ENCODE results near the gene RABGAP1L.

DNA sequence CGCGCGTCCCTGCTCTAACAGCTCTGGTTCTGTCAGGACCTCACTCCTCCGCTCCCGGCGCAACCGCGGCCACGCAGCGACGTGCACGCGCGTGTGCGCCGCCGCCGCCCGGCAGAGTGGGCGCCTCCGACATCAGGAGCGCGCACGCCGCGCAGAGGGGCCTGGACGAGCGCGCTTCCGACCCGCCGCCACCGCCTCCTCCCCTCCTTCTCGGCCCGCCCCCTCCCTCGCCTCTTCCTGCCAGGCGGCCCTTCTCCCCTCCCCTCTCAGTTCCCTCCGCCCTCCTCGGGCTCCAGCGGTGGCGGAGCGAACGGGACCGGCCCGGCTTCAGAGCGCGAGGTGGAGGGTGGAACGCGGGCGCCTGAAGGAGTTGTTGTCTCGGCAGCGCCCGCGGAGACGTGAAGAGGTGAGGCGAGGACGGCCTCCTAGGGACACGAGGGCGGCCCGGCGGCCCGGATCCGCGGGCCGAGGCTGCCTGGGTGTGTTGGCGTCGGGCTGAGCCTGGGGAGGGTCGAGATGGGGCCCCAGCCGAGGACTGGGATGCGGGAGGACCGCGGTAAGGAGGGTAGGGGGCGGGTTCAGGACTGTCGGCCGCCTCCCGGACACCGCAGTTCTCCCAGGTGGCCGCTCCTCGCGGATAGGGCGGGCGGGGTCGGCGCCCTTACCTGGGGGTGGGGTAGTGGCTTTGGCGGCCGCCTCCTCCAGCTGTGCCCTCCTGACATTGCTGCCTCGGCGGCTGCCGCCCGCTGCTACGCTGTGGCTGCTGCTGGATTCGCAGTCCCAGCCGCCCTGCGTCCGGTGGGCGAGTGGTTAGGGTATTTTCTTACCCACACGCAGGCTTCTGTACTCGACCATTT, at the start of gene RABGAP1L:
- TF ChIP-seq, protein P1, sequence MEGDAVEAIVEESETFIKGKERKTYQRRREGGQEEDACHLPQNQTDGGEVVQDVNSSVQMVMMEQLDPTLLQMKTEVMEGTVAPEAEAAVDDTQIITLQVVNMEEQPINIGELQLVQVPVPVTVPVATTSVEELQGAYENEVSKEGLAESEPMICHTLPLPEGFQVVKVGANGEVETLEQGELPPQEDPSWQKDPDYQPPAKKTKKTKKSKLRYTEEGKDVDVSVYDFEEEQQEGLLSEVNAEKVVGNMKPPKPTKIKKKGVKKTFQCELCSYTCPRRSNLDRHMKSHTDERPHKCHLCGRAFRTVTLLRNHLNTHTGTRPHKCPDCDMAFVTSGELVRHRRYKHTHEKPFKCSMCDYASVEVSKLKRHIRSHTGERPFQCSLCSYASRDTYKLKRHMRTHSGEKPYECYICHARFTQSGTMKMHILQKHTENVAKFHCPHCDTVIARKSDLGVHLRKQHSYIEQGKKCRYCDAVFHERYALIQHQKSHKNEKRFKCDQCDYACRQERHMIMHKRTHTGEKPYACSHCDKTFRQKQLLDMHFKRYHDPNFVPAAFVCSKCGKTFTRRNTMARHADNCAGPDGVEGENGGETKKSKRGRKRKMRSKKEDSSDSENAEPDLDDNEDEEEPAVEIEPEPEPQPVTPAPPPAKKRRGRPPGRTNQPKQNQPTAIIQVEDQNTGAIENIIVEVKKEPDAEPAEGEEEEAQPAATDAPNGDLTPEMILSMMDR (IDR thresholded peaks at IDR 0.05) = no peak
- peak; percentile 94 to 96 for TF ChIP-seq POLR2A (IDR thresholded peaks at IDR 0.05)

Data from Peyer's patch (tissue), 4 donors.